Erythroblast (primary cell): ENCODE measurements around the gene STMN3.

Source experiments
- GATA1 ChIP-seq: IDR thresholded peaks from 2 replicates; pipeline ENCODE4 v1.6.1; 2011; ENCODE audit warnings: low read depth, mild to moderate bottlenecking, control low read depth, low read length, moderate library complexity
- POLR2A ChIP-seq: IDR thresholded peaks from 2 replicates; pipeline ENCODE4 v1.6.1; 2011; ENCODE audit warnings: mild to moderate bottlenecking, low read length

DNA sequence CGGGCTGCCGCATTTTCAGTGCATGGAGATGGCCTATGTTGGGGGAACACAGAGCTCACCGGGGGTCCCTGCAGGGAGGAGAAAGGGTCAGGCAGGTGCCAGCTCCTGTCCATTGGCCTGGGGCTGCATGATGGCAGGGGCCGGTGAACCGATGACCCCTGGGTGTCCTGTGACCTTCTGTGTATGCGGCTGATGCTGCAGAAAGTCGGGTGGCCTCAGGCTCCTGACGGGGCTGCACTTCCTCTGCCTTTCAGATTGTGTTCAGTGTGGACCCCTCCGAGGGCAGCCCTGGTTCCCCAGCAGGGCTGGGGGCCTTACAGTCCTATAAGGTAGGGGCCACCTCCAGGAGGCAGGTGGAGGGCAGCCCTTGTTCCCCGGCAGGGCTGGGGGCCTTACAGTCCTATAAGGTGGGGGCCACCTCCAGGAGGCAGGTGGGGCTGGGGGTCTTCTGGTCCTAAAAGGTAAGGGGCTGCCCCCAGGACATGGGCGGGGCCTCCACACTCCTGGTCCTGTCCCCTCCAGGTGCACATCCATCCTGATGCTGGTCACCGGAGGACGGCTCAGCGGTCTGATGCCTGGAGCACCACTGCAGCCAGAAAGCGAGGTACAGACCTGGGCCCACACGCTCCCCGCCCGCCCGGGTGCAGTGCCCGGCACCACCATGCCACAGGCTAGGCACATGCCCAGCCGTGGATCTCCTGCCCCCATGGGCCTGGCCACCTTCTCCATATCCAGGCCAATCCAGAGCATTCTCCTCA is 32.2 kb upstream of the STMN3 start:
- TF ChIP-seq POLR2A (no peak), GATA1 (no peak)
